Epidermal melanocyte (primary cell): ENCODE results near the gene HOXA10.
A peak's percentile ranks its signal among the peaks of the same experiment; 100 is the strongest.

ENCODE experiments used
- DNase-seq: peaks from one replicate; pipeline ENCODE4 v3.0.0; 2011; ENCODE audit warnings: low spot score; ENCODE audit not compliant: insufficient read length

The HOXA10 gene

DNA sequence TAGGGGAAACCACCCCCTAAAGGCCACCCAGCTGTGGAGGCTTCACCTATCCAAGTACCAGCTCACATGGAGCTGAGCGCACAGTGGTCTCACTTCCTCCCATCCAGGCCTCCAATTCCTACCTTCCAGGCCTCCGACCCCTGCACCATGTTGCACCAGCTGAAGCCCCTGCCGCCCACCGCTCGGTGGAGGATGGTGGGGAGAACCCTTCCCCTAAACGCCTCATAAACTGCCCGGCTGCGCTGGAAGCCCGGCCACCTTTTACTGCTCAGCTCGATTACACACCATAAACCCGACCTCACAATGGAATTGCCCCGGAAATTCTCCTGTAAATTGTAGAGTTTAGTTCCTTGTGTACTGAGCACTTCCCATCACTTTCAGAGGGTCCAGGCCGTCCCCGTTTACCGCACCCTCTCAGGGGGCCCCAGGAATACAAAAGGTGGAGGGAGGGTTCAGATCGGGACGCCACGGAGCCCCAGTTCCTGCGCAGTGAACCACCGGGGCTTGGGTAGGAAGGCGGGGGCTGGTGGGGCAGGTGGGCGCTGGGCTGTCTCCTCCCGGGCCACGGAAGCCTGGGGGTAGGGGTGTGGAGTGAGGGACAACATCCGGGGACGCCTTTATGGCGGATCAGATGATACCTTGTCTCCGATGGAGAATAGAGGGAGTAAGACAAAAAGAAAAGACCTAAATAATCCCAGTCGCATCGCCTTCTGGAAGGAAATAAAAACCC, 16.3 kb downstream of the HOXA10 start:
- DNase-seq: no peak

DNA sequence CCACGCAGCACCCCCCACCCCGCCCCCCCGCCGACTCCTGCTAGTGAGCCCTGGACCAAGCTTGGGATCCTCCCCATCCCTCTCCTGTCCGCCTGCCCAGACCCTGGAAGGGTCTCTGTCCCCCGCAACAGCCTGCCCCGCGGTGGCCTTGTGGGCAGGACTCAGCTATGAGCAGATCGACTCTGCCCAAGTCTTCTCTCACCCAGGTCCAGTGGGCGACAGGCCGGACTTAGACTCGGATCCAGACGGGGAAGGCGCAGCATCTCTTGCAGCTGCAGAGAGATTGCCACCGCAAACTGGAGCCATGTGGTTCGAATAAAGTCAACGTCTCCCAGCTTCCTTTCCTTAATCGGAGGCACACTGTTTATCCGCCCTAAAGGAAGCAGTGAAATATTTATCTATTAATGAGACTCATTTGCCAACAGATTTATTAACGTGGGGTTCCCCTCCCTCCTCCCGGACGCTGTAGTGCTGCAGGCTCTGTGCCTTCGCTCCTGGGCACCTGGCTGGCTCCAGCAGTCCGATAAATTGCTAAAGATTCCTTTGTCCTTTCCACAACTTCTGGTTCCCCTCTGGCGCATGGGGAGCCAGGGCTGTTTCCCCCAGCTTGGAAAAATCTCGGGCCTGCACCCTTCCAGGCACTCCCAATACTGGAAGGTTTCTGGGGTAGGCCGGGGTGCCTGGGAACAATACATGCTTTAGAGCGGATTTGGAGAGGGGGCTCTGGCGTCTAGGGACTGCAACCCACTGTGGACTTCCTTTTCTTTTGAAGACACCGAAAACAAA, 17.0 kb downstream of the HOXA10 start:
- no peak for DNase-seq

DNA sequence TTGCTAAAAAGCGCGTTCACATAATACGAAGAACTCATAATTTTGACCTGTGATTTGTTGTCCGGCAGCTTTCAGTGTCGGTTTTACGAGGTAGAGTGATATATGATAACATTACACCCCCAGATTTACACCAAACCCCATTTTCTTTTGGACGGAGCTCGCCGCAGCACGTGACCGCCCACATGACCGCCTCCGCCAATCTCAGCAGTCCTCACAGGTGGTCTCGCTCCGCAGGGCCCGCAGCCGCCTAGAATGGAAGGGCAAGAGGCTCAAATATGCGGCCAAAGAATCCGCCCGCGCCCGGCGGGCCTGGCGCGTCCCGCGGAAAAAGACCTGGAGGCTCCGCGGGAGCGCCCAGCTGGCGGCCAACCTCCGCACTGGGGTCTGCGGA, 17.6 kb downstream of the HOXA10 start, which contains the start of gene HOXA7:
TSS of gene HOXA7 (minus strand) at position 168 of the 391 bp plus-strand sequence. CDS start at position 38, 130 bp downstream.
- DNase-seq: peak; percentile 89

DNA sequence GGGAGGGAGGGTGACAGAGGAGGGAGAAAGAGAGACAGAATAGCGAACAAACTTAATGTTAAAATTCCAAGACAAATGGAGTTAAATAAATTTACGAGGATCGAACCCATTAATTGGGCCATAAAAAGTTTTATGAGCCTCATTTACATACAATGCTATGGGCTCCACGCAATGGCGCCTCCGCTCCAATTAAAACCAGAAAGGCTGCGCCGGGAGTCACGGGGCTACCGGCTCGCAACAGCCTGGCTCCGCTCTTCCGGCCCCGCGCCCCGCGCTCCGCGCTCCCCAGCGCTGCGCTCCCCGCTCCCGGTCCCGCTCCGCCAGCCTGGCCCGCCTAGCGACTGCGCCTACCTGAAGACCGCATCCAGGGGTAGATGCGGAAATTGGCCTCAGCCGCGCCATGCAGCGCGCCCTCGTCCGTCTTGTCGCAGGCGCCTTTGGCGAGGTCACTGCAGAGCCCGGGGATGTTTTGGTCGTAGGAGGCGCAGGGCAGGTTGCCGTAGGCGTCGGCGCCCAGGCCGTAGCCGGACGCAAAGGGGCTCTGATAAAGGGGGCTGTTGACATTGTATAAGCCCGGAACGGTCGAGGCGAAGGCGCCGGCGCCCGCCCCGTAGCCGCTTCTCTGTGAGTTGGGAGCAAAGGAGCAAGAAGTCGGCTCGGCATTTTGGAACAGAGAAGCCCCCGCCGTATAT, 18.2 kb downstream of the HOXA10 start:
- no peak for DNase-seq

DNA sequence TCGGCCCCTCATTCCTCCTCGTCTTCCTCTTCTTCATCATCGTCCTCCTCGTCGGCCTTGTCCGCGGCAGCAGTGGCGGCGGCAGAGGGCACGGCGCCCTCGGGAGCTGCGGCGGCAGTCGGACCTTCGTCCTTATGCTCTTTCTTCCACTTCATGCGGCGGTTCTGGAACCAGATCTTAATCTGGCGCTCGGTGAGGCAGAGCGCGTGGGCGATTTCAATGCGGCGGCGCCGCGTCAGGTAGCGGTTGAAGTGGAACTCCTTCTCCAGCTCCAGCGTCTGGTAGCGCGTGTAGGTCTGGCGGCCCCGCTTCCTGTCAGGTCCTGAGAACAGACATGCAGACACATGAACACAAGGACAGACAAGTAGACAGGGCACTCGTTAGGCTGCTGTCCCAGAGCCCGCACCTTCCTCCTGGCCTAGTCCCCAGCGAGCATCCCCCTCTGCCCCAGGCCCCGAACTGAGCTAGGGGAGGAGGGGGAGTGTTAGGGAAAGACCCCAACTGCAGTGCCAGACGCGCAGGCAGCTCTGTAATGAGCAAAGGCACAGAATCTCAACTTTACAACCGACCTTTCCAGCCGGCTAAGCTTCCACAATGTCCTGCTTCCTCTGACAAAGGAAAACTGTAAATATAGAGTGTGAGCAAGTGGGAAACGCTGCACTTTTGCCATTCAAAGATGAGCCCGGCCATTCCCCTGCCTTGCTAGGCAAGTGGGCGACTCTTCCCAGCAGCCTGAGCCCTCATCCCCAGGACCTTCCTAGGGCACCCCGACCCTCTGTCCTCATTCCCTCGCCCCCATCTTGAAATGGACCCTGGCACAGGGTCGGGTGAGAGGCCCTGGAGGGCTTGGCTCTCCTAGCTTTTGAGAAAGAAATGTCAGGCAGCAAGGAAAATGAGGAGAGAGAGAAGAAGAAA, 19.0 kb downstream of the HOXA10 start:
- no peak for DNase-seq

DNA sequence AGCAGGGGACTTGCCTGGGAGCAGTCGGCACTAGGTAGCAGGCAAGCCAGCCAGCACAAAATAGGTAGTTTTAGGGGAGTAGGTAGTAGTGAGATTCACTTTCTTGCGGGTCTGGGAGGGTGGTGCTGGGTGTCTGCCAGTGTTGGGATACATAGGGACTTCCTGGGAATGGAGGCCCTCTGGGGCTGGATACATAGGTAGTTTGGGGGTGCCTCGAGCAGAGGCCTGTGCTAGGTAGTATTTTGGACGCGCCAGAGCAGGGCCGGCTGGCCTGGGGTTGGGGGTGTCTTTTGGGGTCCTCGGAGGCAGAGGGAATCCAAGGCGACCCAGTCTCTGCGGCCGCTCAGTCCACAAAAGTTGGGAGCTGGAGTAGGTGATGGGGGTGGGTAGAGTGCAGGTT, 19.8 kb downstream of the HOXA10 start:
- no peak for DNase-seq

DNA sequence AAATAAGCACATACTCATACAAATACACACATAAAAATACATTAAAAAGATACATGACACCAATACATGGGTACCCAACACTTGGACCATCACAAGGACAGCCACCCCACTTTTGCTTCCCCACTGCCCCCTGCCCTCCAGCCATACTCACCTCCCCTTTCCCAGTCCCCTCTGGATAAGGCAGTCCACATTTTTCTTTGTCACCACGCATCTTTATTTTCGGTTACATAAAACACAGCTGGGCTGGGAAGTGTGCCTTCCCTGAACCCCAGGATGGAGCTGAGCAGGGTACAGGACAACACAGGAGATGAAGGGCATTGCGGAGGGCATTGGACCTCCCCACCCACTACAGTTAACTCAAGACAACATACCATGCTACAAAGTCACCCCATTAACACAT, 20.6 kb downstream of the HOXA10 start:
- no peak for DNase-seq

DNA sequence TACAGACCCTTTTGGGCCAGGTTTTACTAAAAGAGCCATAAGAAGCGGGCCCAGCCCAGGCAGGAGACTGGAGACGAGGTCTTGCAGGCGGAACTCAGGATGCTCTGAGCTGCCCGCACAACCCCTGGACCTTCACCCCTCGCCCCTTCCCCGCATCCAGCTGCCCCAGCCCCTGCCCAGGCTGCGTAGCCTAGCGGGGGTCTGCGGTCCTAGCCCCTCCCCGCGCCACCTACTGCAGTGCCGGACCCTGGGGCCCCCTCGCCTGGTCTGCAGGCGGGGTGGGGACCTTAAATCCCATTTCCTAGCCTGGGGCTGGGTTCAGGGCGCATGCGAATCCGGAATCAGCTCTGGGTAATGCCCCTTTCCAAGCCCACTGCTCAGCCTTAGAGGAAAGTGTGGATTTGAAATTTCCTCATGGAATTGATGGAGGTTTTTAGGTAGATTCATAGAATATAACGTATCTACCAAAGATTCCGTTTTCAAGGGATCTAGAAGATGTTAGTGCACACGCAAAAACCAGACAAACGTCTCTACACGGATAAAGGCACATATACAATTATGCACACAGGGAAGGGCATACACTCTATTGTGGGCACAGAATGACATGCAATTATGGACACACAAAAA, 21.2 kb downstream of the HOXA10 start:
- DNase-seq: no peak

DNA sequence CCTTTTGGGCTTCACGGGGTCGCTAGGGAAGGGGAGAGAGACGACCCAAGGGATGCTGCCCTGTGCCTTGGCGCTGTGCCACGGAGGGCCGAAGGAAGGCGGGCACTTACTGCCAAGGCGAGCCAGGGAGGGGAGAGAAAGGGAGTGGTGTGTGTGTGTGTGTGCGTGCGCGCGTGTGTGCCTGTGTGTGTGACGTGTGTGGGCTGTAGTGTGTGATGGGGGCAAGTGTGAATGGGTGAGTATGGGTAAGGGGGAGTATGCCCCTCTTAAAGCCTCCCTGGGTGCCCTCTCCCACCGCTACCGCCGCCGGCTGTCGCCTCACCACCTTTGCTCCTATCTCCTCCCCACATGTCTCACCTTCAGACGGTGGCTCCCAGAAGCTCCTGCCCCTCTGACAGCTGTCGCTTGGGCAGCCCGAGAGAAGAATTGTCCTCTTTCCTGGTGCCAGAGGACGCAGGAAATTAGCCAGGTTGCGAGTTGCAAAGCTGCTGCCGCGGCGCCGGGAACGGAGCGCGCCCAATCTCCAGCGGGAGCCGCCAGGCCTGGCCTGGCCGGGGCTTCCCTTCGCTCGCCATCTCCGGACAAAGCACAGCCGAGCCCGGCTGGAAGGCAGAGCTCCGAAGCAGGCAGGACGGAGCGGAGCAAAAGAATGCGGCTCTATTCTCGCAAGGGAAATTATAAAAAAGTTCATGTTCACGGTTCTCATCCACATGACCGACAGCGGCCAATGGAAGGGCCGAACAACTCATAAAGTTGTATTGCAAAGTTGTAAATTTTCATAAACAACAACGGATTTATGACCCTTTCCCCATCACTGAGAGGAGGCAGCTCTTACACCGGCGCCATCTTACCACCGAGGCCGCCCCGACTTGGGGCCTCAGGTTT, 21.9 kb downstream of the HOXA10 start, which contains the start of gene HOXA3:
TSS of gene HOXA3 (minus strand) at position 653 of the 885 bp plus-strand sequence. CDS start 41,943 bp downstream, outside the sequence.
- peak; percentile 87 for DNase-seq

DNA sequence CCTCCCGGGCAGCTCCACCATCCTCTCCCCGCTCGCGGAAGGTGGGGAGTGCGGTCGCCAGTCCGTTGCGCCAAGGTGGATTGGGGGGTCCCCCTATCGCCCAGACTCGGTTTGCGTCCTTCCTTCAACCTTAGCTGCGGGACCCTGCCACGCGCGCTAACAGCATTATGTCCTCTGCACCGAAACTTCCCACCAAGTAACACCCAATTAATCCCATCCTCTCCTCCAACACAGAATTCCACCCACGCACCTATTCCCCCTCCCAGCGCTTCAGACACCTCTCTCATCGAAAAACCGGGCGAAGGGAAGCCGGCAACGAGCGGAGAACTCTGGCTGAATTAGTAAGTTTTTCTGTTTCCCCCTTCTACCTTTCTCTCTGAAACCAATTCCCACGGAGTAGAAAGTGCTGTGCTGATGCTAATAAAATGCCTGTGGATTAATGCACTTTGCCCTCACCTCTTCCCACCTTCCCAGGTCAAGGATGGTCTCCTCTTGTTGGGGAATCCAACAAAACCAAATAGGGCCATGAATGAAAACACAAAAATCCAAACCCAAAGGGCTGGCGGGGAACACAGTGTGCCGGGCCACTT, 22.7 kb downstream of the HOXA10 start:
- no peak for DNase-seq

DNA sequence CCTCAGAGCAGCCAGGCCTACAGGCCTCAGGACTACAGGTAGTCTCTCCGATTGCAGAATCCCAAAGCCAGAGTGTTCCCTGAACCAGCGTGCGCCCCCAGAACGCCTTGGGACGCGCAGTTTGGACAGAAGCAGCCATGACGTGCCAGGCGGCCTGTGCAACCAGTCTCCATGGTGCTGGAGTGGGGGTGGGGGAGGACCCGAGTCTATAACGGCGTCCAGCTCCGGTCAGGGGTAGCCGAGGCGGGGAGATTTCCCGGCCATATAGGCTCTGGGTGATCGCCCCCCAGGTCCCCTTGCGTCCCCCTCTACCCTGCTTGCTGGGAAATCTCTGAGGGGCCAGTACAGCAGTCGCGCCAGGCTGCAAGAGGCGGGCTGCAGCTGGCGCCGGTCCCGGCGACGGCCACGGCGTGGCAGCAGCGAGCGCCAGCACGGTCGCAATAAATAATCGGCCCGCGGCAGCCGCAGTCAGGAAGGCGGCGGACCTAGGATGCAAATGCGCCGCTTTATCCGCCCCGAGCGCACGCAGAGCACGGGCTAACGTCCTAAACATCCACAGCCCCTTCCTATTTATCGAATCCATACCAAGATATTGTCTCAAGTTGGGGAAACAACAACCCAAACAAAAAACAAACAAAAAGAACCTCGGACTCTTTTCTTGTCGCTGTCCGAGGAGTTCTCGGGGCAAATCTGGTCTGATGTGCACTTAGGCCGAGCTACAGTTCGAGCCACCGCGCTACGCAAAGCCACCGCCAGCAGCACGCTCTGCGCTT, 23.4 kb downstream of the HOXA10 start:
- peak; percentile 97 for DNase-seq

DNA sequence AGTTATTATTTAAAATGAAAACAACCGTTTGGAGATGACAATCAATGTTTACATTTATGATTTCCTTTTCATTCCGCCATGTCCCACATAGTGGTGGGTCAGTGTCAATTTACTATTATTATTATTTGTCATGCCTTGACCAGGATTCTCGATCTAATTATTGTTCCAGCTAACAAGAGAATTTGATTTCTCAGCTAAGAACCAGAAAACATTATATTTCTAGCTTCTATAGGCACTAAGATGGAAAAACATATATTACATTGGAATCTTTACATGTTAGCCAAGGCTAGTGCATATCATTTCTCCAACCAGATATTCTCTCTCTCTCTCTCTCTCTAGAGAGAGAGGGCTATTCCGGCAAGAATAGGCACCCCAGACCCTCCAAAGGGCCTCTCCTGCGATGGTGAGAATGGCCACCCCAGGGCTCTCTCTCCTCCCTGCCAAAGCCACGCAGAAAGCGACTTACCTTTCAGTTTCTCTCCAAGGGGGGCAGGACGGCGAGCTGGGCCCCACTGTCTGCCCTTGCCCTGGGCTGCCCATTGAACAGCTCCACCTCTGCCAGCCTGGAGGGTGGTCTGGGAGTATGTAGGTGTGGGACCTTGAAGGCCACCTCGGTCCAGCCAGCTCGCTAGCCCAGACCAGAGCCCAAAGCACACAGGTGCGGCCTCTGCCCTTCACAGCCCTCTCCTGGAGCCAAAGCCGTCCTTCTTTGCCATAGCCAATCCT, 24.1 kb downstream of the HOXA10 start:
- no peak for DNase-seq

DNA sequence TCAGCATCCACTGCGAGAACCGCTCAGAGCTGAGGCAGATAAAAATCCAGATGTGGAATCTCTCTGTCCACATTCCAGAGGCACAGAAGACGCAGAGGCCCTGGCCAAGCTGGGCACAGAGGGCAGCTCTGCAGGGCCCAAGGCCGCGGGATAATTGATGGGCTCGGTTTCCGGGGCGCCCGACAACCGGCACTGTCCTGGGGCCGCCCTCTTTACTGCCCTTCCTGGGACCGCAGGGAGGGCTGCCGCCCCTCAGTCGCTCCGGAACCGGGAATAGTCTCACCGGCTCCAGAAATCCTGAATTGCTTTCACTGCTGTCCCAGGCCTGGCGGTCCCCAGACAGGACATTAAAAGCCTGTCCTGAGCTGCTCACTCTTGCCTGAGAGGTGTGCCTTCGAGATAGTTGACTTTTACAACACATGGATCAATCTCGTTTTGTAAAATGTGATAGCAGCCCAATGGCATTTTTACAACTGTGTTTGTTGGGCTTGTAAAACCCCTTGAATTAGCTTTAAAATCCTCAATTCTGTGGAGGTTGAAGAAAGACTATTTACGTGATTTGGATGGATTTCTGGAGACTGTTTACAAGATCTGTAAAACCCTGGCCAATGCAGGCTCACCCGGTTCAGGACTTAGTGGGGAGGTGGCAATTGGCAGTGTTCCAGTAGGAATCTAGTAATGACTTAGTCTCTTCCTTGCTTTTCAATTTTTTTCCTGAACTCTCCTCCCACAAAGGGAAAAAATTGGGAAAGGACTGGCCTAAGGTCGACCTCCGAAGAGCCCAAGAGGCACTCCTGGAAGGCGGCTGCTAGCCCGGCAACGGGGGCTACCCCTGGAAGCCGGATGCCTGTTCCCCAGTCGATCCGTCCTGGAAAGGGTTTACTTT, 25.1 kb downstream of the HOXA10 start:
- no peak for DNase-seq

DNA sequence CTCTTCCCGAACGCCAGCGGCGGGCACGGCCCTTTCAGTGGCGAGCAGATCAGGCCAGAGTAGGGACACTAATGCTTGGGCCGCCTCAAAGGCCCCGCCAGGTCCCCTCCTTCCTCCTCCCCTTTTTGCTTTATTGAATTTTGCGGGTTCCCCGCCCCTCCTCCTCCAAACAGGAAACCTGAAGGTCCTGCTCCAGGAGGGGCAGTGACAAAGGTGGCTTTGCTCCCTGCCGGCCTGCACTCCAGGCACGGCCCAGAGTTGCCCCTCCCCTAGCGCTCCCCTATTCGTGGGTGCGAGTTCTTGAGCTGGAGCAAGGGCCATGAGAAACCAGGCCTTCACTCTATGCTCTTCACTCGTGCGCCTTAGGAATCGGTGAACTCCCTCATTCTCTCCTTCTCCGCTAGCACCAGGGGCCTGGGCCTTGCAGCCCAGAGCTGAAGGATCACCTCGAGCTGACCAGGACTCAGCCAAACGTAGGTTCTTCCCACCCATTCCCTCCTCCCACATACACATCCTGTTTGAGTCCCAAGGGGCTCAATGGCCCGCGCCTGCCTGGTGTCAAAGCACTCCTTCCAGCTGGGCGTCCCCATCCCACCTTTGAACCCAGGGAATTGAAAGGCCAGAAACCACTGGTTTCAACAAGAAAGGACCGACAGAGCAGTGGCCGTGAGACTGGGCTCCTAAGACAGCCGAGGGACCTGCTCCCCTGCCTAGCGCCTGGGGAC, 25.9 kb downstream of the HOXA10 start:
- no peak for DNase-seq

DNA sequence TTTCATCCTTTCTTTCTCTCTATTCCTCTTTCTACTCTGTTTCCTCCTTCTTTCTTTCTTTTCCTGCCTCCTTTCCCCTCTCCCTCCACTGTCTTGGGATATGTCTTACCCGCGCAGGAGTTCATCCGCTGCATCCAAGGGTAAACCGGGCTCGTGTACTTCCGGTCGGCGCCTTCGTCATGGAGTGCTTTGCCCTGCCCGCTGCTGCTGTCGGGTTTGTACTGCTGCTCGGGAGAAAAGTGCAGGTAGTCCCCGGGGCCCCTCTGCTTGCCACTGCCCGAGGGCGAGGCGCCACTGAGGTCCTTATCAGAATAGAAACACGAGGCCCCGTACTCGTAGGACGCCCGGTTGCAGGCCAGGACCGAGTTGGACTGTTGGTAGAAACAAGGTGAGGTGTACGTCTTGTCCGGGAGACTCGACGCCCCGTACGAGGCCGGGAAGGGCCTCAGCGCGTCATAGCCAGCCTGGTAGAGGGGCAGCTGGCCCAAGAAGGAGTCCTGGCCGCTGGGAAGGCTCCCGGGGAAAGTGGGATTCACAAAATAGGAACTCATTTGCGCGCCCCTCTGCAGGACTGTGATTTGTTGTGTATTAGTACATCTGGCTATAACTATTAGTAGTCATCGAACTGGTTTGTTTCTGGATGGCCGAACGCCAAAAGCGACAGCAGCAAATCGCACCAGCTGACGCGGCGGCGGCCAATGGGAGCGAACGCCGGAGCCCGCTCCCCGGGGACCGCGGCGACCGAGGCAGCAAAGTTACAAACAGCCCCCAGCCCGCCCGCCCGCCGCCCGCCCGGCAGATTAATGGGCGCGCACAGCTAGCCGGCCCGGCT, 26.7 kb downstream of the HOXA10 start, which contains the start of gene HOXA6:
TSS of gene HOXA6 (minus strand) at position 576 of the 832 bp plus-strand sequence. CDS start at position 551, 25 bp downstream.
- DNase-seq: no peak
